IMR-90 (cell line): Measurements from ENCODE around the gene KIAA0825. TPM values are rescaled to one million over a fixed set of nuclear protein-coding genes. Genes with fewer than 3 reads are reported as not detected.

Source experiments
- ATAC-seq: fragments of 200-7000 bp; cut with Tn5 transposase; 2 replicates; pipeline ENCODE4 v1.9.1; 2020; ENCODE audit warnings: low read depth, mild to moderate bottlenecking, moderate library complexity
- BruUV-seq: library from RNA; stranded (reverse); fragments of 400-500 nt; replicated peaks from 2 replicates; lab custom pipeline; 2021; lab: Mats Ljungman, UMichigan
- CTCF ChIA-PET: fragments of 300-600 bp; formaldehyde crosslinking; extraction: SDS; loops from one replicate; lab custom pipeline; 2021; ENCODE audit warnings: antibody characterized with exemption; lab: Yijun Ruan, JAX
- POLR2A ChIA-PET: fragments of 300-600 bp; sonication (Branson Sonifier 250); formaldehyde crosslinking; loops from one replicate; lab custom pipeline; 2022; ENCODE audit warnings: antibody characterized with exemption; ENCODE audit not compliant: unreplicated experiment; lab: Charles Lee
- DNase-seq: peaks from one replicate; pipeline ENCODE4 v3.0.0; 2013
- H2AFZ ChIP-seq: replicated peaks from 2 replicates; pipeline ENCODE3; 2013; ENCODE audit warnings: low read length, mild to moderate bottlenecking; ENCODE audit not compliant: poor library complexity
- H2AK5ac ChIP-seq: 2 replicates; pipeline ENCODE4 v1.6.1; 2013; ENCODE audit warnings: low read depth, low read length, inconsistent platforms
- H2AK9ac ChIP-seq: replicated peaks from 2 replicates; pipeline ENCODE3; 2013; ENCODE audit warnings: mild to moderate bottlenecking, low read depth, low read length, moderate library complexity; ENCODE audit not compliant: poor library complexity
- H2BK120ac ChIP-seq: 2 replicates; pipeline ENCODE4 v1.6.1; 2013; ENCODE audit warnings: low read depth, low read length, inconsistent platforms
- H2BK15ac ChIP-seq: 3 replicates; pipeline ENCODE4 v1.6.1; 2013; ENCODE audit warnings: low read depth, low read length, inconsistent platforms
- H2BK20ac ChIP-seq: 2 replicates; pipeline ENCODE4 v1.6.1; 2013; ENCODE audit warnings: low read depth, mild to moderate bottlenecking, inconsistent platforms, low read length, moderate library complexity
- H2BK5ac ChIP-seq: 2 replicates; pipeline ENCODE4 v1.6.1; 2013; ENCODE audit warnings: mild to moderate bottlenecking, low read depth, low read length, inconsistent platforms; ENCODE audit not compliant: poor library complexity, severe bottlenecking
- H3K14ac ChIP-seq: replicated peaks from 2 replicates; pipeline ENCODE4 v1.6.1; 2013; ENCODE audit warnings: low read depth, low read length, inconsistent platforms
- H3K18ac ChIP-seq: 2 replicates; pipeline ENCODE4 v1.6.1; 2013; ENCODE audit warnings: low read depth, low read length, control low read depth
- H3K23ac ChIP-seq: 2 replicates; pipeline ENCODE4 v1.6.1; 2013; ENCODE audit warnings: low read depth, low read length, inconsistent platforms
- H3K27ac ChIP-seq: 2 replicates; pipeline ENCODE4 v1.5.1; 2013; ENCODE audit warnings: mild to moderate bottlenecking, control low read depth, low read length; ENCODE audit not compliant: insufficient read depth
- H3K27me3 ChIP-seq: 2 replicates; pipeline ENCODE4 v1.6.1; 2013; ENCODE audit warnings: low read length; ENCODE audit not compliant: control insufficient read depth, insufficient read depth
- H3K36me3 ChIP-seq: 2 replicates; pipeline ENCODE4 v1.6.1; 2013; ENCODE audit warnings: low read length, mixed read lengths; ENCODE audit not compliant: control insufficient read depth, insufficient read depth
- H3K4ac ChIP-seq: 2 replicates; pipeline ENCODE4 v1.6.1; 2013; ENCODE audit warnings: low read depth, low read length, inconsistent platforms
- H3K4me1 ChIP-seq: 2 replicates; pipeline ENCODE4 v1.6.1; 2013; ENCODE audit warnings: low read length, mixed read lengths; ENCODE audit not compliant: control insufficient read depth, insufficient read depth
- H3K4me2 ChIP-seq: 2 replicates; pipeline ENCODE4 v1.6.1; 2013; ENCODE audit warnings: low read depth, mild to moderate bottlenecking, control low read depth, low read length, moderate library complexity
- H3K4me3 ChIP-seq: 2 replicates; pipeline ENCODE4 v1.5.1; 2013; ENCODE audit warnings: low read depth, mild to moderate bottlenecking, control low read depth, low read length, moderate library complexity; ENCODE audit not compliant: insufficient read depth
- H3K56ac ChIP-seq: 2 replicates; pipeline ENCODE4 v1.6.1; 2013; ENCODE audit warnings: low read length, inconsistent platforms; ENCODE audit not compliant: insufficient read depth; ENCODE audit errors: extremely low read depth
- H3K79me1 ChIP-seq, 2 experiments: 2 replicates each; pipeline ENCODE4 v1.6.1; 2013; ENCODE audit warnings: low read length in 2 of 2, inconsistent platforms in 1 of 2, low read depth in 1 of 2
- H3K9ac ChIP-seq: 2 replicates; pipeline ENCODE4 v1.6.1; 2013; ENCODE audit warnings: low read depth, low read length, control low read depth
- H3K9me1 ChIP-seq: 2 replicates; pipeline ENCODE4 v1.6.1; 2013; ENCODE audit warnings: low read length, inconsistent platforms; ENCODE audit not compliant: insufficient read depth
- H3K9me3 ChIP-seq: 2 replicates; pipeline ENCODE4 v1.6.1; 2013; ENCODE audit warnings: low read length; ENCODE audit not compliant: control insufficient read depth, insufficient read depth
- H4K20me1 ChIP-seq: 2 replicates; pipeline ENCODE4 v1.6.1; 2013; ENCODE audit warnings: low read length, inconsistent platforms; ENCODE audit not compliant: insufficient read depth
- H4K5ac ChIP-seq: 2 replicates; pipeline ENCODE4 v1.6.1; 2013; ENCODE audit warnings: mild to moderate bottlenecking, low read depth, low read length, control low read depth
- H4K8ac ChIP-seq, 2 experiments: 2 replicates each; pipeline ENCODE4 v1.6.1; 2013; ENCODE audit warnings: low read depth in 2 of 2, low read length in 2 of 2, control low read depth in 1 of 2, inconsistent platforms in 1 of 2
- H4K91ac ChIP-seq: 2 replicates; pipeline ENCODE4 v1.6.1; 2013; ENCODE audit warnings: low read depth, low read length, inconsistent platforms; ENCODE audit not compliant: insufficient read depth
- MAZ ChIP-seq: IDR thresholded peaks from 2 replicates; pipeline ENCODE4 v1.6.1; 2012; ENCODE audit warnings: low read depth, mild to moderate bottlenecking, low read length, improper control_type of control experiment, moderate library complexity, borderline replicate concordance
- RAD21 ChIP-seq: IDR thresholded peaks from 2 replicates; pipeline ENCODE4 v1.6.1; 2012; ENCODE audit warnings: low read length, improper control_type of control experiment
- RFX5 ChIP-seq: IDR thresholded peaks from 2 replicates; pipeline ENCODE4 v1.8.0; 2012; ENCODE audit warnings: low read depth, mild to moderate bottlenecking, low read length, moderate library complexity
- WGBS, 2 experiments: methylation state at CpG; one replicate each; pipeline versions ENCODE4 v1.1.5 to v1.1.7; 2013; ENCODE audit warnings: missing lambda C conversion rate in 2 of 2; ENCODE audit not compliant: insufficient read length in 1 of 2; ENCODE audit errors: extremely low coverage in 2 of 2; 5-methylcytosine and 5-hydroxymethylcytosine counted together
- dilution Hi-C: fragments of 300-500 bp; cut with HindIII; formaldehyde crosslinking; loops from one replicate; pipeline ENCODE4 v1.14.3; 2018; ENCODE audit warnings: low sequenced_read_pairs; ENCODE audit not compliant: unreplicated experiment
- in situ Hi-C: fragments of 300-500 bp; cut with MboI; formaldehyde crosslinking; loops from 3 replicates; pipeline ENCODE4 v1.14.3; 2019; ENCODE audit warnings: low sequenced_read_pairs, inconsistent platforms, mixed read lengths
- intact Hi-C: fragments of 100-400 bp; cut with micrococcal nuclease; formaldehyde crosslinking; loops from 2 replicates; pipeline ENCODE4 v1.10.0; 2022
- polyA plus RNA-seq, 3 experiments: library from polyadenylated mRNA; depleted of rRNA; stranded (reverse); fragments of >200 nt; gene quantifications; 2 replicates each; pipeline ENCODE4 v1.2.3, GENCODE V29; 2012; ENCODE audit warnings: low replicate concordance in 1 of 3
- total RNA-seq: library from RNA; depleted of rRNA; stranded (reverse); fragments of >200 nt; gene quantifications from 2 replicates; pipeline ENCODE4 v1.2.3, GENCODE V29; 2012
- TF ChIP-seq, protein P1 (sequence below): fragments of 150-350 bp; IDR thresholded peaks from 2 replicates; pipeline ENCODE4 v1.6.1; 2017; ENCODE audit warnings: mild to moderate bottlenecking, antibody characterized with exemption, low read length, low read depth

Gene KIAA0825
- total and polyA plus RNA-seq, 2 of the 4 experiments (the other 2 are of a cell fraction) = 0.46 to 1.8 TPM

DNA sequence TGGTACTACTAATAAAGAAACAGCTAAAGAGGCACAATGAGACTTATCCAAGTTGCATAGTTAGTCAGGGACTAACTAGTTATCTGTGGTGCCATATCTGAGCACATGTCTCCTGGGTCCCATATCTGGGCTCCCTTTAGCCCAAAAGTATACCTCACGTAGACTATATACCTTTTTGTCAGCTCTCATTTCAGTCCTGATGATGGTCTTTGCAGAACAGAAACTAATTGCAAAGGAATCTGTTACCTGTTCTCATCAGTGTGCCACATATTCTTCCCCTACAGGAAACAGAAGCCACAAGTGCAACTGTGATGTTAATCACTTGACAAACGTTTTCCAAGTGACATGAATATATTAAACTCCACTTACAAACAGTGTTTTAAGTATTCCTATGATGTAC, 395.2 kb downstream of the KIAA0825 start:
- no peak overlapping the region for H3K18ac ChIP-seq
- H3K4ac ChIP-seq = no peak overlapping the region
- no peaks in the 10 kb centered on the region for H4K20me1 ChIP-seq
- no peak overlapping the region for H2AFZ ChIP-seq
- no peak overlapping the region for H3K23ac ChIP-seq
- H3K9me3 ChIP-seq = no peaks in the 10 kb centered on the region
- in situ Hi-C loops (no loop called here), dilution Hi-C loops (no loop called here), intact Hi-C loops (no loop called here)
- H3K4me1 ChIP-seq = no peaks in the 10 kb centered on the region; the same call in 1 of the 2 replicates
- no peaks in the 10 kb centered on the region for H3K27me3 ChIP-seq
- ATAC-seq = no peak
- ChIA-PET CTCF (no interaction called here), POLR2A (no interaction called here)
- H4K5ac ChIP-seq = no peak overlapping the region
- TF ChIP-seq RAD21 (no peak), MAZ (no peak), RFX5 (no peak)
- TF ChIP-seq, protein P1, sequence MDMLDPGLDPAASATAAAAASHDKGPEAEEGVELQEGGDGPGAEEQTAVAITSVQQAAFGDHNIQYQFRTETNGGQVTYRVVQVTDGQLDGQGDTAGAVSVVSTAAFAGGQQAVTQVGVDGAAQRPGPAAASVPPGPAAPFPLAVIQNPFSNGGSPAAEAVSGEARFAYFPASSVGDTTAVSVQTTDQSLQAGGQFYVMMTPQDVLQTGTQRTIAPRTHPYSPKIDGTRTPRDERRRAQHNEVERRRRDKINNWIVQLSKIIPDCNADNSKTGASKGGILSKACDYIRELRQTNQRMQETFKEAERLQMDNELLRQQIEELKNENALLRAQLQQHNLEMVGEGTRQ = no peak
- H2BK15ac ChIP-seq = no peak overlapping the region; the same call in 2 of the 3 replicates
- BruUV-seq = no TSS peak
- no peak overlapping the region for H3K9ac ChIP-seq
- no peak for DNase-seq
- H2AK9ac ChIP-seq = no peak overlapping the region
- H4K91ac ChIP-seq = no peak overlapping the region
- no peaks in the 10 kb centered on the region; the same call in 1 of the 2 replicates for H3K9me1 ChIP-seq
- no peak overlapping the region for H3K27ac ChIP-seq
- no peaks in the 10 kb centered on the region for H3K36me3 ChIP-seq
- H3K79me1 ChIP-seq = no peaks in the 10 kb centered on the region
- no peak overlapping the region for H3K4me2 ChIP-seq
- H2BK120ac ChIP-seq = no peak overlapping the region
- no peak overlapping the region for H2BK20ac ChIP-seq
- no peak overlapping the region for H3K56ac ChIP-seq
- H2BK5ac ChIP-seq = no peak overlapping the region
- H4K8ac ChIP-seq = no peak overlapping the region
- no peak overlapping the region for H3K14ac ChIP-seq
- no CpG with 5 or more reads among the region's 2 CpGs for WGBS, 2 experiments
- H2AK5ac ChIP-seq = no peak overlapping the region
- H3K4me3 ChIP-seq = no peak overlapping the region
